Activated T-helper 1 cell treated with Interleukin-2 at 50 U/mL for 16 hours (primary cell): ENCODE results near the gene TULP4.
"Not testable (repeated sequence)": the region's sequence is repeated elsewhere in the genome, so short reads cannot be mapped to it uniquely, and the experiment has no call there.

ENCODE experiments used
- DNase-seq: peaks from one replicate; pipeline ENCODE4 v3.0.0-alpha.2; 2020; ENCODE audit warnings: low read depth

Gene TULP4

DNA sequence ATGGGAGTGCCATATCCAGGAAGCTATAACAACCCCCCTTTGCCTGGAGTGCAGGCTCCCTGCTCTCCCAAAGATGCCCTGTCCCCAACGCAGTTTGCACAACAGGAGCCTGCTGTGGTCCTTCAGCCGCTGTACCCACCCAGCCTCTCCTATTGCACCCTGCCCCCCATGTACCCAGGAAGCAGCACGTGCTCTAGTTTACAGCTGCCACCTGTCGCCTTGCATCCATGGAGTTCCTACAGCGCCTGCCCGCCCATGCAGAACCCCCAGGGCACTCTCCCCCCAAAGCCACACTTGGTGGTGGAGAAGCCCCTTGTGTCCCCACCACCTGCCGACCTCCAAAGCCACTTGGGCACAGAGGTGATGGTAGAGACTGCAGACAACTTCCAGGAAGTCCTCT is 191.0 kb downstream of the TULP4 start:
- DNase-seq: no peak

DNA sequence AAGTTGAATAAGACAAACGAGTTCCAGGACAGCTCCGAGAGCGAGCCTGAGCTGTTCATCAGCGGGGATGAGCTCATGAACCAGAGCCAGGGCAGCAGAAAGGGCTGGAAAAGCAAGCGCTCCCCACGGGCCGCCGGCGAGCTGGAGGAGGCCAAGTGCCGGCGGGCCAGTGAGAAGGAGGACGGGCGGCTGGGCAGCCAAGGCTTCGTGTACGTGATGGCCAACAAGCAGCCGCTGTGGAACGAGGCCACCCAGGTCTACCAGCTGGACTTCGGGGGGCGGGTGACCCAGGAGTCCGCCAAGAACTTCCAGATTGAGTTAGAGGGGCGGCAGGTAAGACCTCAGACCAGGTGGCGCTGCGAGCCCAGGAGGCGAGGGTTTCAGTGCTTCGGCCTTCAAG is 191.6 kb downstream of the TULP4 start:
- DNase-seq: no peak

DNA sequence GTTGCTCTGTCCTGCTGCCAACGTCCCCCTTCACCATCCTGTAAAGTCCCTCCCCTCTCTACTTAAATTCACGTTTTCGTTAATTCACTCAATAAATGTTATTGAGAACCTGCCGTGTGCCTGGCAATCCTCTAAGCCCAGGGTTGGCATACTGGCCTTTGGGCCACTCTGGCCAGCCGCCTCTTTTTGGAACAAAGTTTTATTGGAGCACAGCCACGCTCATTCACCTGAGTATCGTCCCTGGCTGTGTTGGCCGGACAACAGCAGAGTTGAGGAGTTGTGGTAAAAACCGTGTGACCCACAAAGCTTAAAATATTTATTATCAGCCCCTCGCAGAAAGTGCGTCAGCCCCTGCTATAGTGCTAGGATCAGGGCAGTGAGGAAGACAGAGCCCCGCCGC is 192.9 kb downstream of the TULP4 start:
- no peak for DNase-seq

DNA sequence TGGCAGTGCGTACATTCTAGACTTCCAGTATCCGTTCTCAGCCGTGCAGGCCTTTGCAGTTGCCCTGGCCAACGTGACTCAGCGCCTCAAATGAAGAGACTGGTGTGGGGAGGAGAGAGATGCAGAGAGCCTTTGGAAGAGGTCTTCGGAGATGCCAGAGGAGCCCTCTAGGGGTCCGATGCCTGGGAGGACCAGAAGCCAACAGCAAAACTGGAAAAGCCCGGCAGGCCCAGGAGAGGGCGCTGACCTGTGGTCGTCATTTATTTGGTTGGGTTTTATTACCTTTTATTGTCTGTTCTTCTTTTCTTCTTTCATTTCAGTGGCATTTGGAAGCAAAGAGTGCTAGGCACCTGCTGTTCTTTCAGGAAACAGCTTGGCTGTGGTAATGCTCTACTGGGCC is 194.3 kb downstream of the TULP4 start:
- DNase-seq: no peak

DNA sequence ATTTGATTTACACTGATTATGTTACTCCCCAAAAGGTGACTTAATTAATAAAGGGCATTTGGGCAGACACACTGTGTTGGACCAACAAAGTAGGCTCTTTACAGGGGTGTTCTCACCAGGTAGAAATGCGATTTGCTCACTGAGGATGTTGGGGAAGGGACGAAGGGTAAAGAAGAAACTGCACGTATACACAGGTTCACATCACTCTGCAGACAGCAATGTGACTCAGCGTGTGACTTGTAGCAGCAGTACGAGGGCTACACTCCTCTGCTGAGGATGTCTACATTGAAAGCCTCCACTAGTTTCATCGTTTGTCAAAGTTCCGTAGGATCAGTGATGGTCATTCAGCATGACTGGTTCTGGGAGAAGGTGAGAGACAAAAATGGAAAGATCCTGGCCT is 194.9 kb downstream of the TULP4 start:
- no peak for DNase-seq

DNA sequence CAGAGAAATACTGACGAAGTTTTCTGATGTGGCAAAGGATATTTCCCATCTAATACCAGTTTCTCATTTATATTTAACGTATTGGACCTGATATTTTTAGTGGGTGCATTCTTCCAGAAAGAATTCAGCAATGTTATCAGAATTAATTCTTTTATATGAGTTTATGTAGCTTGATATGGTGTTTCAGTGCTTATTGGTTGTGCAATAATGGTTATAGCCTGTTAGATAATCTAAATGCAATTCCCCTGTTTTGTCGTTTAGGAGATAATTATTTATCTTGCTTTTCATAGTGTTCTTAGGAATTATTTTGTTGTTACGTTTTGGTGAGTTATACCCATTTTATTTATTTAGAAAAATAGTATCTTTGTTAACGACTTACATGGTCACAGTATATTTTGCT is 196.2 kb downstream of the TULP4 start:
- DNase-seq: no peak

DNA sequence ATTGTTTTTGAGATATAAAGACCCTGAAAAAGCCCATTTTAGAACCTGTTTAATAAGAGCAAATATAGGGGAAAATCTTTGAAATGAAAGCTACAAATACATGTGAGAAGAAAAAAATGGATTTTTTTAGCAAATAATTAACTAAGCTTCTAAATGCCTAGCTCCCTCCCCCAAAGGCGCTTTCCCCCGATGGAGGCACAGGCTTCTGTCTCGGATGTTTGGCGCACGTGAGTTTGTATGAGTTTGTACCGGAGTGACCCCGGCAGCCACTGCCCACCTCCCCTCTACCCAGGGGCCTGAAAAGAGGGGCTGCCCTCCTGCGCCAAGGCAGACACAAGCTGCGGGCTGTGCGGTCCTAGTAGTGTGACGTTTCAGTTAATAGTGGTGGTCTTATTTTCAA is 197.2 kb downstream of the TULP4 start:
- DNase-seq: no peak

DNA sequence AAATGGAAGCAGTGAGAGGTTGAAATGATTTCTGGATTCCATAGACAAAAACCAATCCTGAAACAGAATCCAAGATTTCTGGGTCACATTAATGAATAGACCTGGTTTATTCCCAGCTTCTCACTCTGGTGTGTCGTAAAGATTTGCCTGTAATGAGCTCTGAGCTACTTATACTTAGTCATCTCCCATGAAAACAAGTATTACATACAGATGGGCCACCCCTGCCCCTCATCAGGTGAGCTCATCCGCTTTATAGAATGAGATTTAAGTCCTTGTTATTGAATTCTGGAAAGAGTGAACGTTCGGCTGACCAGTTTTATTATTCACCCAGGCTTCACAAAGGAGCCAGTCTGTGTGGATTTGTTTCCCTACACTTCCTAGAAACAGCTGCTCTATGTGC is 200.5 kb downstream of the TULP4 start:
- DNase-seq: no peak

DNA sequence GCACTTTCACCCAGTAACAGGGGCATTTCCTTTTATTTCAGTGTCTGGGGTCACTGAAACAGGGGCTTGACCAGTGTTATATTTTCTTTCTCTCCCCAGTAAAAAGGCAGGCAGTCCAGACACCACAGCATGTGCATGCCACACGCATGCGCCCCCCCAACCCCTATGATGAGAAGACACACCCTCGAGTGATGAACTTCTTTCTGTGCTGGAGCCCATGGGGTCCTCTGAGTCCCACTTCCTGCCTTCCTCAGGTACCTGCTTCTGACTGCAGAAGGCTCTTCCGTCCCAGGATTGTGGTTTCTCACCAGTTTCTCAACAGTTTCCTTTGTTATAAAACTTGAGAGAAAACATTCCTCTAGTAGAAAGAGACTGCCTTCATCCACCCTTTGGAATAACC is 201.9 kb downstream of the TULP4 start:
- no peak for DNase-seq

DNA sequence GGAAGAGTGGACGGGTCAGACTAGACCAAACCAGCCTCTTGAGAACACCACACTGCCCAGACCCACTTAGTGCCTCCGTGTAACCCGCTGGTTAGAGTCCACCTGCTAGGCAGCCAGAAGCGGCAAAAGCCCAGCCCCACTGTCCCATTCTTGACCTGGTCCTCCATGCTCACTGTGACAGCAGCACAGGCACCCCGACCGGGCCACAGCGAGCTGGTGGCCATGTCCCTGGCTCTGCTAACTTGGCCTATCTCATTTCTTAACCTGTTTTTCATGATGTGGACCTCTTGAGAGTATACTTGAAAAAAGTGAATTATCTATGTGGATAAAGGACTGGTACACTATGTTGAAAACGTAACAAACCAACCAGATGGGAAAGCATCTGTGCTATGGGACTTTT is 202.7 kb downstream of the TULP4 start:
- DNase-seq: no peak

DNA sequence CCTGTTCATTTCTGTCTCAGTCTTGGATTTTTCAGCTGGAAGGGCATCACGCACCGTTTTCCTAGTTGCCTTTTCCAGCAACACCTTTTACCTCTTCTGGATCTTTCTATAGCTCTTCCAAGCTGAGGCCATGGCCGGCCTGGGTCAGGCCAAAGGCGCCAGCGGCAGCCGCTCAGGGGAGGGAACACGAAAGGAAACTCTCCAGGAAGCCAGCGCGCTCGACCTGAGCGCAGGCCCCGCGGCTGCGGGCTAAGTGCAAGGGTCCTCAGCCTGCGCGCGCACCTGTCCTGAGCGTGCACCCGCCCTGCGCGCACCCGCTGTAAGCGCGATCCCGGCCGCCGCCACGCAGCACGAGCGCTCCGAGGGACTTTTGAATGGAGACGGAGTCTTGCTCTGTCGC is 203.8 kb downstream of the TULP4 start:
- no peak for DNase-seq

DNA sequence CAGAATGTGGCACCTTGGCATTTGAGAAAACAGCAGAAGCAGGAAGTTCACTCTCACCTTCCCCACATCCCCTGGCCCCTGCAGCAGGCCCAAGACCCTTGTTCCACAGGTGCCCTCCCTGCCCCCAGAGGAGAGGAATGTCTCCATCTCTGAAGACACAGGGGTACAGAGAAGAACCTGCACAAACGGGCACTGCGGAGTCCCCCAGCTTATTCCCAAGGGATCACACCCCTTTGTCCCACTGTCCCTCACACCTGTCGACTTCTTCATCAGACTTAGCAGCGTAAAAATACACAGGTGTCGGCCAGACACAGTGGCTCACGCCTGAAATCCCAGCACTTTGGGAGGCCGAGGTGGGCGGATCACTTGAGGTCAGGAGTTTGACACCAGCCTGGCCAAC is 204.8 kb downstream of the TULP4 start:
- DNase-seq: no peak

DNA sequence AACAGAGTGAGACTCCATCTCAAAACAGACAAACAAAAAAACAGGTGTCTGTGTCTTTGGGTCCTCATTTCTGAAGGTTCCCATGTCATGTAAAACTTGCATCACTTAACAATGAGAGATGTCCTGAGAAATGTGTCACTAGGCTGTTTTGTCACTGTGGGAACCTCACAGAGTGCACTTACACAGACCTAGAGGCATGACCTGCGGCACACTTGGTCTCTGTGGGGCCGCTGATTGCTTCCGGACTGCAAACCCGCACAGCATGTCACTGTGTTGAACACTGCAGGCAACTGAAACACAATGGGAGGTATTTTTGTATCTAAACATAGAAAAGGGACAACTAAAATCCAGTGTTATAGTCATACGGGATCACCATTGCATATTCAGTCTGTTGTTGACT is 205.3 kb downstream of the TULP4 start:
- no peak for DNase-seq

DNA sequence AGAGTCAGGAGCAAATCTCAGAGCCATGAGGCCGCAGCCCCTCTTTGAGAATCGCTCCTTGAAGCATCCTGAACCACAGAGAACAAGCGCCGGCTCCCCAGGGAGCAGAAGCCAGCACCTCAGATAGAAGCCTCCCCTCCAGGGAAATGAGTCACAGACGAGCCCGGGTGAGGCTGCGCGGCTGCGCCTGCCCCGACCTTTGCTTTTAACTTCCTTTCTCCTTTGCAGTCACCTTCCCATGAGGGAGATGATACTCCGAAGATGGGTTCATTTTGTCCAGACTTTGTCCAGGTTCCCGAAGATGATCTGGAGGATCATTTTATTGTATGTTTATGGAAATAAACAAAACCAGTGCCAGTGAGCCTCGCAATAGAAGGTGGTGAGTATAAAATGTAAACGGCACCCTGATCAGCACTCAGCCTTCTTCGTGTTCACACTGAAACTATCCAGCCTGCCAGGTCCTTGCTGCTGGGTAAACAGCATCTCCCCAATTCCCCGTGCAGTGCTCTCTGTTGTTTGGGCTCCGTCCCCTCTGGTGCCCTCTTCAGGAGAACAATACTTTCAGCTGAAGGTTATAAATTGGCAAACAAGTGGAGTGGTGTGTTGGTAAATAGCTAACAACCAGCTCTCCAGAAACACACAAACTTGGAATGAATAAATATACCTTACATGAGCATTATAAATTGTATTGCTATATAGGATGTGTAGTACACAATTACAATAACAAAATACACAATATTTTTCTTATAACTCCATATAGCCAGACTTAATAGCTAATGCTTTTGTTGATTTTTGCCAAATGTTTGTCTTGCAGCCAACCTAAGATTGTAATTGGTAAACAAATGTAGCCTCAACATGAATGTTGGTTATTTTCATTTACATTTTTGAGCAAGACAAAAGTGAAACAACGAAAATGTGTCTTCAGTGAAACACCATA is 206.2 kb downstream of the TULP4 start:
- peak; percentile 29 for DNase-seq

DNA sequence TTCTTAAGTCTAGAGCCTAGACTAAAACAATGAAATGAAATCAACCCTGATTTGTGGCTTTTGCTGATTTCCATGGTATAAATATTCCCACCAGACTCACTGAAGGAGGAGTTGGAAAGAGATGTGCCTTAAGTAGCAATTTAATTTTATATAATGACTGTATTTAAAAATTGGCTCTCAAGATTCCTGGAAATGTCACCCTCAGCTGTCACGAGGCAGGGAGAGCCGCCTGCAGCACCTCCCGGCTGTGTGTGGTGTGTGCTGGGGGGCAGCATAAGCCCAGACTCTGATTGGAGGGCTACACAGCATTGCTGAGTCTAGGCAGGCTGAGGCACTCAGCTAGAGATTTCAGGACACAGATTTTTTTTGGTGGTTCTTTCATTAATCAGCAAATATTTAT is 207.0 kb downstream of the TULP4 start:
- no peak for DNase-seq

DNA sequence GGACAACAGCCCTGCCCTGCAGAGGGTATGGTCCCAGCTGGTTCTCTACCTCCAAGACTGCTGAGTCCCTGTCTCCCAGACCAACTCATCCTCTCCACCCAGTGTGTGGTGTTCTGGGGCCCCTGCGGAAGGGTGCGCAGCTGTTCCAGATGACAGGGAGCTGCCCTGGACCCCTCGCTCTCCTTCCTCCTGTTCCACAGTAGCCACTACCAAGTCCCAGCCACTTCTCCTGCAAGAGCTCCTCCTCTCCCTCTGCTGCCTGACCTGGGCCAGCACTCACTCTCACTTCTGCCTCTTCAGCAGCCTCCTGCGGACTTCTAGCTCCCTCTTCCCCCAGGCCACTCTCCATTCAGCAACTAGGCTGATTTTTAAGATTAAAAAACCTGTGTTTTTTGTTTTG is 207.5 kb downstream of the TULP4 start:
- no peak for DNase-seq

DNA sequence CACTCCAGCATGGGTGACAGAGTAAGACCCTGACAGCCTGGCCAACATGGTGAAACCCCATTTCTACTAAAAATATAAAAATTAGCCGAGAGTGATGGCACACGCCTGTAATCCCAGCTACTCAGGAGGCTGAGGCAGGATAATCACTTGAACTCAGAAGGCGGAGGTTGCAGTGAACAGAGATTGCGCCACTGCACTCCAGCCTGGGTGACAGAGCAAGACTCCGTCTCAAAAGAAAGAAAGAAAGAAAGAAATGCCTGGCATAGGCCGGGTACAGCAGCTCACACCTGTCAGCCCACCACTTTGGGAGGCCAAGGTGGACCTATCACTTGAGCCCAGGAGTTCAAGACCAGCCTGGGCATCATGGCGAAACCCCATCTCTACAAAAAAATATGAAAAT is 208.7 kb downstream of the TULP4 start:
- not testable (repeated sequence) for DNase-seq

DNA sequence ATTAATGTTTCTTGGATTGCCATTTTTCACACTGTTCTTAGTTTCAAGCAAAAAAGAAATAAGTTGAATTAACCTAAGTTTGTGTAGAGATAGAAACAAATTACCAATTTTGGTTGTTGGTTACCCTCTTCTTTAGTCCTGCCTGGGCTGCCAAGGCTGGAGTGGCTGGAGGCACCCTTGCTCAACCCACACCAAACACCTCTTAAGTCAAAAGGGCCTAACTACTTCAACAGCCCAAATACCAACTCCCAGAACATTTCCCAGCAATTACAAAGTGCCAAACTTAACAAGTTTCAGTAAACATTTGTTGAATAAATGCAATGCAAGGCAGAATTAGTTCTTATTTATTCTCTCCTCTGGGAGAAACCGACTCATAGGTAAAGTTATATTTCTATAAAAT is 209.5 kb downstream of the TULP4 start:
- DNase-seq: no peak

DNA sequence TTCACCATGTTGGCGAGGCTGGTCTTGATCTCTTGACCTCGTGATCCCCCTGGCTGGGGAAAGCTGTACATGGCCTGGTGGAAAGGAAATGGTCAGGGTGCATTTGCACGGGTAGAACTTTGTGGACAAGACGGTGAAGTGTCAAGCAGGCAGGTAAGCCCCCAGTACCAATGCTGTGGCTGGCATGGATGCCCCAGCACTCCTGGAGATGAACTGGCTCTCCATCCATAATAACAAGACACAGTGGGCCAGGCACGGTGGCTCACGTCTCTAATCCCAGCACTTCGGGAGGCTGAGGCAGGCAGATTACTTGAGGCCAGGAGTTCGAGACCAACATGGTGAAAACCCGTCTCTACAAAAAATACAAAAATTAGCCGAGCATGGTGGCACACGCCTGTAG is 210.4 kb downstream of the TULP4 start:
- no peak for DNase-seq

DNA sequence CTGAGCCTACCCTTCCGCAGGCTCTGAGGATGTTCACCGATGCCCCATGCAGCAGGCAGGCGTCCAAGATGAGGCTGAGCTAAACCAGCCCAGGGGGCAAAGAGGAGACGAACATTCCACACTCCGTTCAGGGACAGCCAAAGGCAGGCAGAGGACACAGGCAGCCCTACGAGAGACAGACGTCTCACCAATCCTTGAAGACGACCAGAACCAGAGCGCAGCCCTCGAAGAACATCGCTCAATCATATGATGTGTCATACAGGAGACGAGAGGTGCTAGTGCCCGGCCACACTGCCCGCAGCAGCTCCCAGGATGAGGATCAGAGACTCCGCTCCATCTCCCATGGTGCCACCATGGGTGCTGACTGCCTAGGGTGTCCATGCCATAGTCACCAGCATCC is 212.0 kb downstream of the TULP4 start:
- DNase-seq: no peak

DNA sequence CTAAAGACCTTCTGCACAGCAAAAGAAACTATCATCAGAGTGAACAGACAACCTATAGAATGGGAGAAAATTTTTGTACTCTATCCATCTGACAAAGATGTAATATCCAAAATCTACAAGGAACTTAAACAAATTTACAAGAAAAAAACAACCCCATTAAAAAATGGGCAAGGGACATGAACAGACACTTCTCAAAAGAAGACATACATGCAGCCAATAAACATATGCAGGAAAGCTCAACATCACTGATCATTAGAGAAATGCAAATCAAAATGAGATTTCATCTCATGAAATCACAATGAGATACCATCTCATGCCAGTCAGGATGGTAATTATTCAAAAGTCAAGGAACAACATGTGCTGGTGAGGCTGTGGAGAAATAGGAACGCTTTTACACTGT is 215.6 kb downstream of the TULP4 start:
- DNase-seq: not testable (repeated sequence)

DNA sequence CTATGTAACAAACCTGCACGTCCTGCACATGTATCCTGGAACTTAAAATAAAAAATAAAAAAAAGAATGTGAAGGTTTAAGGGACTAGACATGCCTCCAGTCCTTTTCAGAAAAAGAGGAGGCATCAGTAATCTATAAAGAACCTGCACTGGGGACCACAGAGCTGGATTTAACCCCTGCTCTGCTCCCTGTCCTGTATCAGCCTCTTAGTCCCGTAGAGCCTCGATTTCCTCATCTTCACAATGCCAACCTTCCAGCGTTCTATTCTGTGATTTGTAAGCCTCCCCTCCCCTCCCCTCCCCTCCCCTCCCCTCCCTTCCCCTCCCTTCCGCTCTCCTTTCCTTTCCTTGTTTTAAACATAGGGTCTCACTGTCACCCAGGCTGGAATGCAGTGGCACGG is 216.6 kb downstream of the TULP4 start:
- DNase-seq: no peak

DNA sequence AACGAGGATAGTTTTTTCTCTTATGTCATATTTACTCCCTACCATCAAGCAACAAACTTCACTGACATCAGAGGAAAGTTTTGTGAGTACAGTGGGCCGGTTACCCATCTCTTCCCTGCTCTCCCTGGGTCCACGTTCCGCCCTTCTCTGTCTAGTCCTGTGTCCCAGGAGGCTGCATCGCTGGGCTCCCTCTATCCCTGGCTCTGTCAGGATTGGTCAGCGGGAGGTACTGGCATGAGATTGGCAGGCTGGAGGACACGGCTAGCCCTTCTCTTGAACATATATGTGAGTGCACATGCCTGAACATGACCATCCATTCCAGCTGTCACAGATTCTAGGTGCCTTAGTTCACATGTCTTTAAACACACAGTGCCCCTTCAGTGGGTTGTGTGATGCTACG is 217.4 kb downstream of the TULP4 start:
- no peak for DNase-seq

DNA sequence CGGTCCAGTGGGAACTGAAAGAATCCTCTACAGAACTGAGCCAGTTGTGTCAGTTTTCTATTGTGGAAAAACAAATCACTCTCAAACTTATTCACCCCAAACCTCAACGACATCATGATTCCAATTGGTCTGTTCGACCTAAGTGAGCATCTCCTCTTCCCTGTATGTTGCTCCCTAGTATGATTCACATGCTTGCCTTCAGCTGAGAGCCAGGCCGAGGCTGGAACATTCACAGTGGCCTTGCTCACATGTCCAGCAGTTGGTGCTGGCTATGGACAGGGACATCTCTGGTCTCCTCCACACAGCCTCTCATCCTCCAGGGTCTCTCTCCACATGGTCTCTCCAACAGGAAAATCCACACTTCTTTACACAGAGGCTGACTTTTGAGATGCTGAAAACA is 219.3 kb downstream of the TULP4 start:
- no peak for DNase-seq
